GM20431 (cell line): ENCODE measurements around the gene MLYCD.

ENCODE experiments used
- in situ Hi-C: fragments of 300-500 bp; cut with MseI, MboI; formaldehyde crosslinking; loops from one replicate; pipeline ENCODE4 v1.15.0; 2020; ENCODE audit warnings: low sequenced_read_pairs; ENCODE audit not compliant: unreplicated experiment

Gene MLYCD

DNA sequence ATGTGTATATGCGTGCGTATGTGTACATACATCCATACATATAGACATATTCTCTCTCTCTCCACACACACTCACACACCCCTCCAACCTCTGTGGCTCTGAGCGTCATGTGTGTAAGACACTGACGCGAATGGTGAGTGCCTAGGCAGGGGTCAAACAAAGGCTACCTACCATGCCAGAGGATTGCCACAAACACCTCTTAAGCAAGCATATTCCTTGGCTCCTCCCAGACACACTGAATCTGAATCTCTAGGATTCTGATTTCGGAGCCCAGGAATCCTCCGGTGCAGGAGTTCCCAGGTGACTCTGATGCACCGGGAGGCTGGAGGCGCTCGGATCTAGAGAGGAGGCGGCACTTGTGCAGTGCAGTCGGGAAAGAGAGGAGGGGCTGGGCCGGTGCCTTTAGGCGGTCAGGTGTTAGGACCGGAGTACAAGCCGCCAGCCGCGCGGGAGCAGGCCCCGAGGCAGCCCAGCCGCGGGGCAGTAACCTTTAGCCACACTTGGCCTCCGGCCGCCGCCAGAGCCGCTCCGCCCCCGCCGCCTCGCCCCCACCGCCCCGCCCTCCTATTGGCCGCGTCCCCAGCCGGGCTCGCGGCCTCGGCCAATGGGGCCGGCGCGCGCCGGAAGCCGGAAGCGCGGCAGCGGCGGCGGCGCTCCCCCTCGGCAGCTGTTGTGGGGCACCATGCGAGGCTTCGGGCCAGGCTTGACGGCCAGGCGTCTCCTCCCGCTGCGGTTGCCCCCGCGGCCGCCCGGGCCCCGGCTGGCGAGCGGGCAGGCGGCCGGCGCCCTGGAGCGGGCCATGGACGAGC, at the start of gene MLYCD:
Gene MLYCD (plus strand): TSS at position 653 of the 809 bp plus-strand sequence. CDS start 30 bp downstream, at position 683.
- in situ Hi-C loops: no loop called here

DNA sequence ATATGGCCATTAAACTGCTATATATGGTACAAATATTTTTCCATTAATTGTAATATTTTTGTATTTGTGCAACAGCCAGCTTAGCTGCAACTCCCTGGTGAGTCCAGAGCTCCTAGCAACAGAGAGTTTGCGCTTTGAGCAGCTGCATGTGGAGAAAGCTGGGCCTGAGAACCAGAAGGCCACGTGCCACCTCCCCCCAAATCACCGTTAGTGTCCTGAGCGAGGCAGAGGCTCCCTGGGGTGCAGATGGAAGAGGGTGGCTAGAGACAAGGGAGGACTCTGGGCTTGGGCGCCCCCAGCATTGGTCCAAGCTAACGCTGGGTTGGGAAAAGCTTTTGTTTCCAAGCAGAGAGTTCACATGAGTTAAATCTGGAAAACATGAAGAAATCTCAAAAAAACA, 49.5 kb upstream of the MLYCD start:
- in situ Hi-C loops: no loop called here

DNA sequence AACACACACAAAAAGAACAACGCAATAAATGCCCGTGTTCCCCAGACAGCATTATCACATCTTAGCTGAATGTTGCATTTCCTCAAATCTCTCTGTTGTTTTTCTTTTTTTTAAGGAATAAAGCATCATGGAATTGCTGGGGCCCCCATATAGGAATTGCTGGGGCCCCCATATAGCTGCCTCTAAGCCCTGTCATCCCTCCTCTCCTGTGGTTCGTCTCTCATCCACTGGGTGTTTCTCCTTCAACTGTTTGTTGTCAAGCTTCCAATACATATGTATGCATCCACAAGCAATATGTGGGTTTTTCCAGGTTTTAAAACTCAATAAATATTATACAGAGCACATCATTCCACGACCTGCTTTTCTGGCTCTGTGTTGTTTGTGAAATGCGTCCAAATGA, 48.0 kb upstream of the MLYCD start:
- in situ Hi-C loops: no loop called here

DNA sequence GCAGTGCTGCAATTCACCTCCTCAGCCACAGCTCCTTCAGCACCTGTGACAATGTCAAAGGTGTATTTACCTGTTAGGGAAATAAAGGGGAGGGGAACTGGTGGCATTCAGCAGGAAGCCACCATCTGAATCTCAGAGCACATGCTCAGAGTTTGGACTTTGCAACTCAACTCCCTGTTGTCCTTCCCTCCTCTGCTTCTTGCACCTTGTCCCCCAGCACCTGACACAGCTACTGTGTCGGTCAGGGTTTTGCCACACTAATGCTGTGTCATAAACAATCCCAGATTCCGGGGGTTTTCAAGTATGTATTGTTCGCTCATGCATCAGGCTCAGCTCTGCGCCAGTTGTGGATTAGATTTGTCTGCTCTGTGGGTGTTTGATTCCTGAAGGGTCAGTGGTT, 47.4 kb upstream of the MLYCD start:
- in situ Hi-C loops: no loop called here

DNA sequence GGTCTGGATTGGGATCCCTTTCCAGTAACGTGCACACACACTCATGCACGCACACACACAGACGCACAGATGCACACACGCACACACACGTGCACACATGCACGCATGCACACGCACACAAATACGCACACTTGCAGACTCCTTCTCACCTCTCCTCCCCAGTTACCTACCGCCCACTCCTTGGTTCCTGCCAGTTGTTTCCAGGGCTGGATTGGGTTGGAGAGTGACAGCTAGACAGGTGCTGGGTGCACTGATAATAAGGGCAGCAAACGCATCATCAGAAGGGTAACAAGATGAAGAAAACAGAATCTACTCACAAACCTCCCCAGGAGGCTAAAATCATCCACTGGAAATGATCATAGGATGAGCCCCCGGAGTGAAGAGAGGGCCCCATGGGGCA, 46.1 kb upstream of the MLYCD start:
- in situ Hi-C loops: no loop called here

DNA sequence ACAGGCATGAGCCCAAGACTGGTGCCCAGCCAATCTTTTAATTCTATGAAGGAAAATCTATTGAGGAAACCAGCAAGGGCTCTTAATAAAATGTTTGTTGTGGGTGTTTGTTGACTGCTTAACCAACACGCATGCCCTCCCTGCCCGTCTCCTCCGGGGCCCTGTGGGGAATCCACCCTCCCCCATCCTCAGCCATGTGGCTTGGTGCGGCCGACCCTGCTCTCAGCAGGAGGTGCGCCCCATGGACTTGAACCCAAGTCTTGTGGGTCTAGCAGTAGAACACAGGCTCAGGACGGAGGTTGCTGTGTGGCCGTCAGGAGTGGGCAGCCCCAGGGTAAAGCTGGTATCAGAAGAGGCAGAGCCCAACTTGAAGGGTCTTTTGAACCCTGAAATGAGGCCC, 45.1 kb upstream of the MLYCD start:
- in situ Hi-C loops: no loop called here

DNA sequence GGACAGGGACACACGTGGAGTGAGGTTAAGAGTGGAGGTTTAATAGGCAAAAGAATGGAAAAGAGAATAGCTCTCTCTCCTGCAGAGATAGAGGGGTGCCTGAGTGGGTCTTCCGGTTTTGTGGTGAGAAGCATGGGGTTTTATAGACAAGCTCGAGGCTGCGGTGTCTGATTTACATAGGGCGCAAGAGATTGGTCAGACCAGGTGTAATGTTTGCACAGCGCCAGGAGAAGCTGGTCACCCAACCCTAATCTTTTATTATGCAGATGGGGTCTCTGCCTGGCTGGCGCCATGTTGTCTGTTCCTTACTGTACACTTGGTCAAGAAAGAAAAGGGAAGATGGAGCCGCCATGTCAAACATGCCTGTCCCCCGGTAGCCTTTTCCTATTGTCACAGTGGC, 44.5 kb upstream of the MLYCD start:
- in situ Hi-C loops: no loop called here

DNA sequence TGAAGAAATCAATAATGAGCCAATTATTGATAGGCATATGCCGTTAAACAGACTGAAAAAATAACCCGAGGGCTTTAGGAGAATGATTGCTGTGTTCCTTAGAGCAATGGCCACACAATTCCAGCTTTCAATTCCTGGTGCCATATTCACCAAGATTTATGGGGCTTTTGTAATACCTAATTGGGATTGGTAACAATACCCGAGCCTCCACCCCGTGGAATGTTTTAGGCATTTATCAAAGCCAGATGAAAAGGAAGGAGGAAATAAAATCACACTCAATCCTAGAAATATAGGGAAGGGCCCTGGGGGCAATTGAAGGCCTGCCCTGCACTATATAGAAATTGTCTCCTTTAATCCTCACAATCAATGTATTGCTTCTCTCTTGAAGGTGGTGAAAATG, 42.1 kb upstream of the MLYCD start:
- in situ Hi-C loops: no loop called here

DNA sequence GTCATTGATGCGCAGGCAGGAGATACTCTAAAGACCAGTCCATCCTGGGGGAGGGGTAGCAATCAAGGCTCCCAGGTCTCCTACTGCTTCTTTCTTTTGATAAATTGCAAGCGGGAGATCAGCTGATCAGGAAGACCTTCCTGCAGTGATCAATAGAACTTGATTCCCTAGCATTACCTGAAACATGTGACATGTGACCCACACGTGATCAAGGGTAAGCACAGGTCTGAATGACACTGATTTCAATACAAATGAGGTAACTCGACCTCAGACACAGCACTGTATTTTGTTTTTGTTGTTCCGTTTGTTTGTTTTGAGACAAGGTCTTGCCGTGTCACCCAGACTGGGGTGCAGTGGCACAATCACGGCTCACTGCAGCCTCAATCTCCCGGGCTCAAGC, 39.6 kb upstream of the MLYCD start:
- in situ Hi-C loops: no loop called here

DNA sequence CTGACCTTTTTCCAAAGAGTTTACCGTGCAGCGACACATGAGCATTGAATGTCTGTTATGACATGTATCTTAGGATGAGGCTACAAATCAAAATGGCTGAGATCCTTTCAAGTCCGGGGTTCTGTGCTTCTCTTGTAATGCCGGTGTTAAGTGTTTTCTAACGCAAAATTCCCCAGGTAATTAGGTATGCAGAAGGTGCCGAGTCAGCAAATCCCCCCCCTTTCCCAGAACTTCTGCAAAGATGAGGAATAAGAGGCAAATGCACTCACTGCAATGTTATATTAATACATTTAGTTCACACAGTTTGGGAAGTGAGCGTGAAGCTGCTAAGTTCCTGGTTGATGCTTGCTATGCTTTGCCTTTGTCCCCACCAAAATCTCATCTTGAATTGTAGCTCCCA, 36.3 kb upstream of the MLYCD start:
- in situ Hi-C loops: no loop called here

DNA sequence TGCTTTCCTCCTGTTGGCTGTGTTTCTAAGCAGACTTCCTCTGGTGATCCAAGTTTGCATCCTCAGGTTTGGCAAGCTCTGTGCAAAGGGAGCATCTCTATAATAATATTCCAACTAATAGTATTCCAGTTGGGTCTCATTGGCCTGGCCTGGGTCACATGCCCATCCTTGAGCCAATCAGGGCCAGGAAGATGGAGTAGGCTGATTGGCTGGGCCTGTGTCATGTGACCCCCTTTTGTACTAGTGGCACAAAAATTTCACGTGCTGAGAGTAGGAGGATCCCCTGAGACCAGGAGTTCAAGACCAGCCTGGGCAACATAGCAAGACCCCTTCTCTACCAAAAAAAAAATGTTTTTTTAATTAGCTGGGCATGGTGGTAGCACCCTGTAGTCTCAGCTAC, 35.2 kb upstream of the MLYCD start:
- in situ Hi-C loops: no loop called here

DNA sequence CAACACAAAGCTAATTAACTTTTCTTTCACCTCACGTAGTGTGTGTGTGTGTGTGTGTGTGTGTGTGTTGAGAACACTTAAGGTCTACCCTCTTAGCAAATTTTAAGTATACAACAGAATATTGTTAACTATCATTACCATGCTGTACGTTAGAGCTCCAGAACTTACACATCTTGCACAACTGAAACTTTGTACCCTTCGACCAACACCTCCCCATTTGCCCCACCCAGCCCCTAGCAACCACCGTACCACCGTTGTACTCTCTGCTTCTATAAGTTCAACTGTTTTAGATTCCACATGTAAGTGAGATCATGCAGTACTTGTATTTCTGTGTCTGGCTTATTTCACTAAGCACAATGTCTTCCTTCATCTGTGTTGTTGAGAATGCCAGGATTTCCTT, 28.1 kb upstream of the MLYCD start:
- in situ Hi-C loops: no loop called here

DNA sequence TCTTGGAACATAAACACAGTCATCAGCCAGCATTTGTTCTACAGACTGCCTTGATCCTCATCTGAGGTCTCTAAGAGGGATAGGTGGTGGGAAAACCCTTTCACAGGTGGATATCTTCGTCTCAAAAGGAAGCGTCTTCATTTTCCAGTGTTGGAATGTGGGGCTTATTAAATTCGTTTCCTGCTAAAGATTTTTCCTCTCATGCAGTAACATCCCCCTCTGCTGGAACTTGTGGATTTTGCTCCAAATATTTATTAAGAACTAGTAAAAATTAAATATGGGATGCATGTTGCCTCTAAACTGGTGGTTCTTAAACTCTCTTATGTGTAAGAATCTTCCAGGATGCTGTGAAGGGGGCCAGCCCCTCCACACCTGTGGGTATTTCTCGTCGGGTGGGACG, 20.1 kb upstream of the MLYCD start:
- in situ Hi-C loops: no loop called here

DNA sequence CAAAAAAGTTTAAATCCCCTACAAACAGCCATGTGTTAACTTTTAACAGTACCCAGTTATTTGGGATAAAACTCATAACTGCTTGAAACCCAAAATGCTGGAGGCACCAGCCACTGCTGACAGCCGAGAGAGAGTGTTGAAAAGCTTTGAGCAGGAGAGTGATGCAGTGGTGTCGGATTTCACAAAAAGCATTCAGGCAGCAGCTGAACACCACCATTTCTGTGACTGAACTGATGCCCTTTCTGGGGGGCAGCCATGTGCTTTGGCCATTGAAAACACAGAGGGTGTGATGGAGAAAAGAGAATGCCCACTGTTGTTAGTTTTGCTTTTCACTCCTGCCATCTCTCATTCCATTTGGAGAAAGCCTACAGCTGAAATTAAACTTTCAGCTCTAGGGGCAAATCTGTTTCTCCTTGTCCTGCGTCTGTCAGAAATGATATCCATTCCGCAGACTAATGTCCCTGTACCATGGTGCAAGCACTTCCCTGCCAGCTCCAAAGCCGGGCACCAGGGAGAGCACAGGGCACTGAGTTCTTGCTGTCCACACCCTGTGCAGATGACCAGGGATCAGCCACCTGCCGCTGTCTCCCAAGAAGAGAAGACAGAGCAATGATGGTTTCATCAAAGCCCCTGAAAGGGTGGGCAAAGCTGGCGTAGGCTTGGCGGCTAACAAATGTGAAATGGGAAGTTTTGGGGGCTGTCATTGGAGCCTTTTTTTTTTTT, 16.6 kb upstream of the MLYCD start:
- in situ Hi-C loops: no loop called here

DNA sequence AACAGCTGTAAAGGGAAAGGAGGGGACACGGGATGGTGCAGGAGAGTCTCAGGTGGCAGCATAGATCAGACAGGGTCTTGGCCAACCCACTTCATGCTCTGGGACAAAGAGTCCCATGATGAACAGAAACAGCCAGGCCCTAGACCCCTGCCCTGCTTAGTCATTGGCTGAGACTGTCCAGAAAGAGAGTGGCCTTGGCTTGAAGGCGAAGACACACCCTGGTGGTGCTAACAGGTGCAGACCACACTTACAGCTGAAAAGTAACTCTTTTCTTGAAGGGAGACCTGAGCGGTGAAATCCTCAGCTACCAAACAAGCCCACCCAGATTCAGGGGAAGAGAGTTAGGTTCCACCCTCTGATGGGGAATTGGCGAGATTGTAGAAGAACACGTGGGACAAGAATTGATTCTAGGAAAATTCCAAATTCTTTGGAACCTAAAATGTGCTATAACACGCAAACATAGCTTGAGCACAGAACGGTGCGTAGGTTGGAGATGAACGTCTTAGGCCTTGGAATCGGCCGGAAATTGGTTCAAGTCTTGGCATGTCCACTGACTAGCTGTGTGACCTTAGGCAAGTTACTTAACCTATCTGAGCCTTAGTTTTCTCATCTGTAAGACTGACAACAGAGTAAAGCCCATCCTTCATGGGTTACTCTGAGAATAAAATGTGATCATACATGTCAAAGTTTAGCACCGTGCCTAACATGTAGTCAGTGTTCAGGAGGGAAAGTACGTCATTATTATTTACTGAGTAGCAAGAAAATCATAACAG, 12.5 kb upstream of the MLYCD start:
- in situ Hi-C loops: no loop called here

DNA sequence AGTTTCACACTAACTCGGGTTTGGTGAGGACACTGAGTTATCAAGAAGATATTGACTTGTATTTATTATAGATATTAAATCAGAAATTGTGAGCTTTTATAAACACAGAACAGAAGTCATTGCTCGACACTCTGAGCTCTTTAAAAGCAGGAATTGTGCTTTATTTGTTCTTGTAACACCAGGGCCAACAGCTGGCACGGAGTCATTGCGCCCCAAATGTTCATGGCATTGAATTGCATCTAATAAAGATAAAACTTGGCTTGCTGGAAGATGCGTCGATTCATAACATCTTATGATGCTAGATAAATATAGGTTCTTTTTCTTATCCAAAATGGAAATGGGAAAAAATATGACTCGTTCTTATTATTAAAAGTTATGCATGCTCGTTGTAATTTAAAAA, 11.8 kb upstream of the MLYCD start:
- in situ Hi-C loops: no loop called here

DNA sequence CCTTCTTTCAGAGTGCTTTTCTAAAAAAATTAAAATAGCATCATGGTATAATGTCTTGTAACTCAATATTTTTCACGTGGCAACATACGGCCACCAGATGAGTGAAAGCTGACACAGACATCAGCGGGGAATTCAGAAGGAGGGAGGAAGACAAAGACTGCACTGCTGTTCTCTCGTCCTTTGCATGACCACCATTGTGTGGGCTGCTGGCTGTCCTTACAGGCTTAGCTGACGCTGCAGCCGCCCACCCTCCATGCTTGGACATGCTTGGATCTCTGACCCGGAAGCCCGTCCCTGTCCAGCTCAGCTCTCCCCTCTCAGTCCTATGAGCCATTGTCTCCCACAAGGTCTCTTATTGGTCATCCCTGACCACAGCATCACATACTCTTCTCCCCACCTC, 11.4 kb upstream of the MLYCD start:
- in situ Hi-C loops: no loop called here

DNA sequence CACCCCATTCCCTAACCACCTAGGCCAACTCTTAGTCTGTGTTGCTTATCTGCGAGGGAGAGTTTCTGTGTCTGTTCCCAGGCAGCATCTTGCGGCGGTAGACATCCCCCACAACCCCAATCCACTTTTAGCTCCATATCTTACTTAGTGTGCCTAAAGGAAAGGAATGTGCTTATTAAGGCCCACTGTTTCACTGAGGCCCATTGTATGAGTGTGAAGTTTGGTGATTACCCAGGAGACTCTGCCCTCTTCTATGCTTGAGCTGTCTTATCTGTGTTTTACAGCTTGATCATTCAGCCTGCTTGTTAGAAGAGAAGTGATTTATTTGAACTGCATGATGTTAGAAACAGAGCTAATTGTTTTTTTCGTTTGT, 10.3 kb upstream of the MLYCD start:
- in situ Hi-C loops: no loop called here

DNA sequence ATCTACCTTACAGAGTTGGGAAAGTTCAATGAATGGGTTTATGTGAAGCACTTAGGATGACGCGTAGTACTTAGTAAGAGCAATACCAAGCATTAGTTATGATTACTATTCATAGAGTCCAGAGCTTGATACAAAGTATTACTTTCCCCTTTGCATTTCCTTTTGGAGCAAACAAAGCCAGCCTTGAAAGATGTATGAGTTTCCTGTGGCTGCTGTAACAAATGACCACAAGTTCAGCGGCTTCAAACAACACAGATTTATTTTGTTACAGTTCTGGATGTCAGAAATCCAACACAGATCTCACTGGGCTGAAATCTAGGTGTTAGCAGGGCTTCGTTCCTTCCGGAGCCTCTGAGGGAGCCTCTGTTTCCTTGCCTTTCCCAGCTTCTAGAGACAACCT, 8.6 kb upstream of the MLYCD start:
- in situ Hi-C loops: no loop called here

DNA sequence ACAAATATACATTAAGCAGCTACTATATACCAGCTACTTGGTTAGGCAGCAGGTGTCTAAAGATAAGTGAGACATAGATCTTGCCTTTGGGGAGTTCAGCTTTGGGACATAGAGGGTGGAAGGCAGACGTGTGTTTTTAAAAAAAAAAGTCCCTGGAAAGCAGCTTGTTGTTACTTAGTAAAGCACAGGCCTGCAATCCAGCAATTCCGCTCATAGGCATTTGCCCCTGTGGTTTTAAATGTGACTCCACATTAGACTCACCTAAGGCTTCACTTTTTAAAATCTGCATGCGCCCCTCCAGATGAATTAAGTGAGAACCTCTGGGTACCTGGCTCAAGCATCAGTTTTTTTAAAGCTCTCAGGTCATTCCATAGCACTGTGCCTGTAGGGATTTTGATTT, 7.2 kb upstream of the MLYCD start:
- in situ Hi-C loops: no loop called here

DNA sequence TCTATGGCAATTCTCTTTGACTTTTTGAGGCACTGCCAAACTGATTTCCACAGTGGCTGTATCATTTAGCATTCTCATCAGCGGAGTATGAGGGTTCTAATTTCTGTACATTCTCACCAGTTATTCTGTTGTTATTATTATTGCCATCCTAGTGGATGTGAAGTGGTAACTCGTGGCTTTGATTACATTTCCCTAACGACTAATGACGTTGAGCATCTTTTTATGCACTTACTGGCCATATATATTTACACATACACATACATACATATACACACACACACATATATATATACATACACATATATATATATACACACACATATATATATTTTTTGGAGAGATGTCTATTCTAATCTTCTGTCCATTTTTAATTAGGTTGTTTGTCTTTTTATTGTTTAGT, 3.7 kb upstream of the MLYCD start:
- in situ Hi-C loops: no loop called here
